ENCODE data around the gene ZNF268. TPM values are rescaled to one million over a fixed set of nuclear protein-coding genes. Genes with fewer than 3 reads are reported as not detected.
"Not testable (repeated sequence)": the region's sequence is repeated elsewhere in the genome, so short reads cannot be mapped to it uniquely, and the experiment has no call there.

The ZNF268 gene
- total RNA-seq, 2 experiments from 2014 or later: 14.0 to 14.6 TPM

- H3K27me3 Mint-ChIP-seq: no peaks in the 10 kb centered on the region
- CTCF ChIA-PET: no interaction called here
- ATAC-seq: no peak
- POLR2A ChIA-PET: no interaction called here
- no peaks in the 10 kb centered on the region for H3K4me1 Mint-ChIP-seq
- peaks cover 2% of the 10 kb centered on the region for H3K36me3 Mint-ChIP-seq (ENCODE audit: low read depth)
- peaks cover 4% of the 10 kb centered on the region for H3K9me3 Mint-ChIP-seq (ENCODE audit: low read depth)
- H3K27ac Mint-ChIP-seq: no peak overlapping the region
- intact Hi-C loops (cut with DNase I, micrococcal nuclease): no loop called here
- DNase-seq: no peak
- H3K4me3 Mint-ChIP-seq: no peak overlapping the region
Measured at GRCh38 chr12:133227281-133227852, 46.1 kb downstream of the ZNF268 start.

- Mint-ChIP-seq H3K9me3 (ENCODE audit: low read depth) (peaks cover 11% of the 10 kb centered on the region), H3K36me3 (ENCODE audit: low read depth) (no peaks in the 10 kb centered on the region), H3K4me3 (no peak overlapping the region), H3K27me3 (no peaks in the 10 kb centered on the region), H3K27ac (no peak overlapping the region), H3K4me1 (no peaks in the 10 kb centered on the region)
- no peak for ATAC-seq
- intact Hi-C loops (cut with DNase I, micrococcal nuclease): no loop called here
- DNase-seq: no peak
- ChIA-PET POLR2A (no interaction called here), CTCF (no interaction called here)
Measured at GRCh38 chr12:133231001-133231400, 49.7 kb downstream of the ZNF268 start.

- ATAC-seq: no peak
- intact Hi-C loops (cut with DNase I, micrococcal nuclease): no loop called here
- no peaks in the 10 kb centered on the region for H3K27me3 Mint-ChIP-seq
- POLR2A ChIA-PET: no interaction called here
- DNase-seq: no peak
- H3K36me3 Mint-ChIP-seq (ENCODE audit: low read depth): no peaks in the 10 kb centered on the region
- peaks cover 13% of the 10 kb centered on the region for H3K9me3 Mint-ChIP-seq (ENCODE audit: low read depth)
- H3K27ac Mint-ChIP-seq: no peak overlapping the region
- H3K4me1 Mint-ChIP-seq: no peaks in the 10 kb centered on the region
- CTCF ChIA-PET: no interaction called here
- H3K4me3 Mint-ChIP-seq: no peak overlapping the region
Measured at GRCh38 chr12:133233006-133233405, 51.7 kb downstream of the ZNF268 start.

- no peak for ATAC-seq
- Mint-ChIP-seq H3K27me3 (no peaks in the 10 kb centered on the region), H3K27ac (no peak overlapping the region), H3K4me3 (no peak overlapping the region), H3K36me3 (ENCODE audit: low read depth) (no peaks in the 10 kb centered on the region), H3K9me3 (ENCODE audit: low read depth) (peaks cover 13% of the 10 kb centered on the region), H3K4me1 (no peaks in the 10 kb centered on the region)
- intact Hi-C loops (cut with DNase I, micrococcal nuclease): no loop called here
- no peak for DNase-seq
- ChIA-PET POLR2A (no interaction called here), CTCF (no interaction called here)
Measured at GRCh38 chr12:133233993-133234564, 52.8 kb downstream of the ZNF268 start.

GRCh38 chr12:133234971-133235370 is 53.7 kb downstream of the ZNF268 start:
- H3K27me3 Mint-ChIP-seq: no peaks in the 10 kb centered on the region
- DNase-seq: no peak
- H3K4me3 Mint-ChIP-seq: no peak overlapping the region
- H3K36me3 Mint-ChIP-seq (ENCODE audit: low read depth): no peaks in the 10 kb centered on the region
- POLR2A ChIA-PET: no interaction called here
- no peaks in the 10 kb centered on the region for H3K4me1 Mint-ChIP-seq
- H3K27ac Mint-ChIP-seq: no peak overlapping the region
- ATAC-seq: no peak
- intact Hi-C loops (cut with DNase I, micrococcal nuclease): no loop called here
- H3K9me3 Mint-ChIP-seq (ENCODE audit: low read depth): peaks cover 17% of the 10 kb centered on the region
- CTCF ChIA-PET: no interaction called here

- Mint-ChIP-seq H3K27ac (no peak within 1 kb of the TSS), H3K36me3 (ENCODE audit: low read depth) (no peaks in the 10 kb centered on the region), H3K4me1 (no peaks in the 10 kb centered on the region), H3K9me3 (ENCODE audit: low read depth) (peaks cover 15% of the 10 kb centered on the region), H3K27me3 (no peaks in the 10 kb centered on the region), H3K4me3 (no peak within 1 kb of the TSS)
- DNase-seq: no peak
- ATAC-seq: no peak
- CTCF ChIA-PET: no interaction called here
- intact Hi-C loops (cut with DNase I, micrococcal nuclease): no loop called here
- POLR2A ChIA-PET: no interaction called here
Measured at GRCh38 chr12:133235401-133236112, 54.3 kb downstream of the ZNF268 start, which contains the start of gene ANHX. TSS of gene ANHX (minus strand) at chr12:133235877. CDS start at chr12:133234356, 1,521 bp downstream.

GRCh38 chr12:133236144-133236543 is 54.8 kb downstream of the ZNF268 start:
- intact Hi-C loops (cut with DNase I, micrococcal nuclease): no loop called here
- CTCF ChIA-PET: no interaction called here

GRCh38 chr12:133236556-133236955 is 55.3 kb downstream of the ZNF268 start:
- Mint-ChIP-seq H3K36me3 (ENCODE audit: low read depth) (no peaks in the 10 kb centered on the region), H3K4me1 (no peaks in the 10 kb centered on the region), H3K4me3 (no peak overlapping the region), H3K27ac (no peak overlapping the region), H3K9me3 (ENCODE audit: low read depth) (peaks cover 20% of the 10 kb centered on the region), H3K27me3 (peaks cover 5% of the 10 kb centered on the region)
- intact Hi-C loops (cut with DNase I, micrococcal nuclease): no loop called here
- DNase-seq: no peak
- POLR2A ChIA-PET: no interaction called here
- no peak for ATAC-seq
- CTCF ChIA-PET: no interaction called here

More at GRCh38 chr12:133236144-133236543, 54.8 kb downstream of the ZNF268 start:
- peaks cover 17% of the 10 kb centered on the region for H3K9me3 Mint-ChIP-seq (ENCODE audit: low read depth)
- H3K27me3 Mint-ChIP-seq: peaks cover under 1% of the 10 kb centered on the region
- DNase-seq: no peak
- H3K27ac Mint-ChIP-seq: no peak overlapping the region
- no peaks in the 10 kb centered on the region for H3K4me1 Mint-ChIP-seq
- no peaks in the 10 kb centered on the region for H3K36me3 Mint-ChIP-seq (ENCODE audit: low read depth)
- no peak overlapping the region for H3K4me3 Mint-ChIP-seq
- no peak for ATAC-seq
- POLR2A ChIA-PET: no interaction called here

- no peaks in the 10 kb centered on the region for H3K4me1 Mint-ChIP-seq
- no peak for DNase-seq
- H3K4me3 Mint-ChIP-seq: no peak overlapping the region
- H3K9me3 Mint-ChIP-seq (ENCODE audit: low read depth): peaks cover 23% of the 10 kb centered on the region
- ChIA-PET CTCF (interaction anchor here (0.6 kb wide), 2 partner anchors 138 to 214 kb away, joined by 3 read pairs; no protein-coding TSS in a partner anchor), POLR2A (no interaction called here)
- peaks cover 3% of the 10 kb centered on the region for H3K27me3 Mint-ChIP-seq
- no peak overlapping the region for H3K27ac Mint-ChIP-seq
- H3K36me3 Mint-ChIP-seq (ENCODE audit: low read depth): peaks cover 2% of the 10 kb centered on the region
- intact Hi-C loops (cut with DNase I, micrococcal nuclease): no loop called here
- no peak for ATAC-seq
Measured at GRCh38 chr12:133251732-133252131, 70.4 kb downstream of the ZNF268 start.

- intact Hi-C loops (cut with DNase I, micrococcal nuclease); H3K4me3 Mint-ChIP-seq; H3K4me1 Mint-ChIP-seq; H3K27me3 Mint-ChIP-seq; H3K27ac Mint-ChIP-seq; H3K36me3 Mint-ChIP-seq (ENCODE audit: low read depth); CTCF ChIA-PET; POLR2A ChIA-PET; DNase-seq; ATAC-seq: not testable (repeated sequence)
- peaks cover 19% of the 10 kb centered on the region for H3K9me3 Mint-ChIP-seq (ENCODE audit: low read depth)
Measured at GRCh38 chr12:133255833-133256232, 74.5 kb downstream of the ZNF268 start.

GRCh38 chr12:133256321-133256720 is 75.0 kb downstream of the ZNF268 start:
- DNase-seq (no peak), ATAC-seq (no peak)
- no peak overlapping the region for H3K27ac Mint-ChIP-seq
- no peaks in the 10 kb centered on the region for H3K4me1 Mint-ChIP-seq
- H3K36me3 Mint-ChIP-seq (ENCODE audit: low read depth): peaks cover 2% of the 10 kb centered on the region
- ChIA-PET CTCF (no interaction called here), POLR2A (no interaction called here)
- peaks cover 19% of the 10 kb centered on the region for H3K9me3 Mint-ChIP-seq (ENCODE audit: low read depth)
- H3K4me3 Mint-ChIP-seq: no peak overlapping the region
- intact Hi-C loops (cut with DNase I, micrococcal nuclease): no loop called here
- peaks cover 3% of the 10 kb centered on the region for H3K27me3 Mint-ChIP-seq

- ChIA-PET POLR2A (no interaction called here), CTCF (no interaction called here)
- H3K4me3 Mint-ChIP-seq: no peak overlapping the region
- no peaks in the 10 kb centered on the region for H3K36me3 Mint-ChIP-seq (ENCODE audit: low read depth)
- no peak for ATAC-seq
- intact Hi-C loops (cut with DNase I, micrococcal nuclease): no loop called here
- no peak for DNase-seq
- no peaks in the 10 kb centered on the region for H3K4me1 Mint-ChIP-seq
- H3K9me3 Mint-ChIP-seq (ENCODE audit: low read depth): peaks cover 3% of the 10 kb centered on the region
- H3K27ac Mint-ChIP-seq: no peak overlapping the region
- H3K27me3 Mint-ChIP-seq: no peaks in the 10 kb centered on the region
Measured at GRCh38 chr12:133264173-133264572, 82.9 kb downstream of the ZNF268 start.
